ENCODE measurements around the gene POLR1F.

Gene POLR1F

GRCh38 chr7:19674266-19674960 lies 34.4 kb downstream of the POLR1F start:
- Histone ChIP-seq H3K27me3 (ENCODE audit: insufficient read depth, low read depth, severe bottlenecking) (no peaks in the 10 kb centered on the region), H3K4me3 (ENCODE audit: low read depth, low read length) (no peak overlapping the region), H3K36me3 (no peaks in the 10 kb centered on the region), H3K27ac (no peak overlapping the region), H3K9me3 (ENCODE audit: severe bottlenecking) (no peaks in the 10 kb centered on the region)
- DNase-seq: no peak
- no peak for TF ChIP-seq CTCF (IDR thresholded peaks at IDR 0.05; ENCODE audit: low read depth, low read length)

GRCh38 chr7:19670806-19671205 lies 38.0 kb downstream of the POLR1F start:
- no peaks in the 10 kb centered on the region for H3K27me3 ChIP-seq (ENCODE audit: insufficient read depth, low read depth, severe bottlenecking)
- H3K4me3 ChIP-seq (ENCODE audit: low read depth, low read length): no peak overlapping the region
- no peak overlapping the region for H3K27ac ChIP-seq
- H3K36me3 ChIP-seq: no peaks in the 10 kb centered on the region
- no peaks in the 10 kb centered on the region for H3K9me3 ChIP-seq (ENCODE audit: severe bottlenecking)
- TF ChIP-seq CTCF (IDR thresholded peaks at IDR 0.05; ENCODE audit: low read depth, low read length): no peak
- DNase-seq: no peak

GRCh38 chr7:19665399-19666008 lies 43.3 kb downstream of the POLR1F start:
- Histone ChIP-seq H3K36me3 (no peaks in the 10 kb centered on the region), H3K27ac (no peak overlapping the region), H3K27me3 (ENCODE audit: insufficient read depth, low read depth, severe bottlenecking) (no peaks in the 10 kb centered on the region), H3K9me3 (ENCODE audit: severe bottlenecking) (no peaks in the 10 kb centered on the region), H3K4me3 (ENCODE audit: low read depth, low read length) (no peak overlapping the region)
- no peak for TF ChIP-seq CTCF (IDR thresholded peaks at IDR 0.05; ENCODE audit: low read depth, low read length)
- no peak for DNase-seq

GRCh38 chr7:19663816-19664462 lies 44.9 kb downstream of the POLR1F start:
- Histone ChIP-seq H3K27me3 (ENCODE audit: insufficient read depth, low read depth, severe bottlenecking) (no peaks in the 10 kb centered on the region), H3K4me3 (ENCODE audit: low read depth, low read length) (no peak overlapping the region), H3K9me3 (ENCODE audit: severe bottlenecking) (no peaks in the 10 kb centered on the region), H3K27ac (no peak overlapping the region), H3K36me3 (no peaks in the 10 kb centered on the region)
- TF ChIP-seq CTCF (IDR thresholded peaks at IDR 0.05; ENCODE audit: low read depth, low read length): no peak
- no peak for DNase-seq

DNA sequence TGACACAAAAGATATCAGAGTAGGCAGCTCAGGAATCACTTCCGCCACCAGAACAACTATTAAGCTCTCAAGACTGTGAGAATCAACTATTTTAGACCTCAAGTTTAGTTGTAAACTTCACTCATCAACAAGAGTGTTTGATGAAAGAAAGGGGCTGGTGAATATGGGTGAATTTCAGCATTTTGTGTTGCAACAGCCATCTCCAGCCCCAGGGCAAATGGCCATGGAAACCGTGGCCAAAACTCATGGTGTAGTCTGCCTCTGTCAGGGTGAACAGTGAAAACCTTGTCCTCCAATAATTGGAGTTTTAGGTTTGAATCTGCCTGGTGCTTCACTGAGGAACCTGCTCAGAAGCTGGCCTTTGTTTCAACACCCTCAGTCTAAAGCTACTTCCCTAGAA lies 60.0 kb downstream of the POLR1F start:
- no peak for DNase-seq
- H3K36me3 ChIP-seq: no peaks in the 10 kb centered on the region
- H3K27me3 ChIP-seq (ENCODE audit: insufficient read depth, low read depth, severe bottlenecking): no peaks in the 10 kb centered on the region
- H3K4me3 ChIP-seq (ENCODE audit: low read depth, low read length): no peak overlapping the region
- no peak for TF ChIP-seq CTCF (IDR thresholded peaks at IDR 0.05; ENCODE audit: low read depth, low read length)
- no peak overlapping the region for H3K27ac ChIP-seq
- no peaks in the 10 kb centered on the region for H3K9me3 ChIP-seq (ENCODE audit: severe bottlenecking)

All from WERI-Rb-1 (cell line).